A549 (cell line): Measurements from ENCODE around the gene FAM171A1. TPM values are rescaled to one million over a fixed set of nuclear protein-coding genes. Genes with fewer than 3 reads are reported as not detected.

Experiments used
- ATAC-seq, 2 experiments: fragments of 200-7000 bp in 1 of 2; fragments of >200 bp in 1 of 2; cut with Nextera tagmentation in 1 of 2; cut with Tn5 transposase in 1 of 2; 3 replicates each; pipeline versions ENCODE4 v1.8.0 to v1.9.1; 2018 to 2020; ENCODE audit warnings: mild to moderate bottlenecking in 1 of 2, moderate library complexity in 1 of 2
- CTCF ChIA-PET: fragments of 300-600 bp; sonication (Branson Sonifier 250); formaldehyde crosslinking; extraction: SDS; loops from one replicate; lab custom pipeline; 2021; ENCODE audit warnings: antibody characterized with exemption, inconsistent platforms; lab: Yijun Ruan, JAX
- POLR2A ChIA-PET: fragments of 350-600 bp; formaldehyde crosslinking; extraction: SDS; loops from one replicate; lab custom pipeline; 2021; ENCODE audit warnings: antibody characterized with exemption, inconsistent platforms; lab: Yijun Ruan, JAX
- DNase-seq, 2 experiments: peaks; one replicate each; pipeline versions ENCODE4 v3.0.0 to v3.0.0-alpha.2; 2011 to 2016; ENCODE audit warnings: low read depth in 1 of 2, low spot score in 1 of 2
- FAIRE-seq: peaks from 2 replicates; lab custom pipeline; 2011; peaks lifted over from hg19 to GRCh38; lab: Jason Lieb, UNC
- H3K27ac ChIP-seq, 2 experiments: fragments of >200 bp; sonication (Bioruptor Twin); formaldehyde crosslinking; 3 replicates each; pipeline ENCODE4 v1.5.1; 2016 to 2017
- H3K4me1 ChIP-seq: fragments of >200 bp; sonication (Bioruptor Twin); formaldehyde crosslinking; 3 replicates; pipeline ENCODE4 v1.6.1; 2016
- H3K4me2 ChIP-seq: fragments of >200 bp; sonication (Bioruptor Twin); formaldehyde crosslinking; 3 replicates; pipeline ENCODE4 v1.6.1; 2016
- H3K4me3 ChIP-seq: fragments of >200 bp; sonication (Bioruptor Twin); formaldehyde crosslinking; 3 replicates; pipeline ENCODE4 v1.5.1; 2016
- H3K9me3 ChIP-seq: fragments of >200 bp; sonication (Bioruptor Twin); formaldehyde crosslinking; 3 replicates; pipeline ENCODE4 v1.6.1; 2016
- BHLHE40 ChIP-seq: IDR thresholded peaks from 2 replicates; pipeline ENCODE4 v1.6.1; 2012; ENCODE audit warnings: low read depth, low read length, inconsistent platforms
- CBX2 ChIP-seq: fragments of 200-600 bp; sonication (generic); IDR thresholded peaks from 2 replicates; pipeline ENCODE4 v1.6.1; 2016; ENCODE audit warnings: low read depth, mild to moderate bottlenecking, borderline replicate concordance
- CBX8 ChIP-seq: fragments of 200-600 bp; sonication (generic); IDR thresholded peaks from 2 replicates; pipeline ENCODE4 v1.6.1; 2016
- CHD2 ChIP-seq: fragments of 150-350 bp; IDR thresholded peaks from 2 replicates; pipeline ENCODE4 v1.6.1; 2014; ENCODE audit warnings: low read length; ENCODE audit not compliant: partially characterized antibody
- EHF ChIP-seq: fragments of 250-450 bp; sonication (Bioruptor Pico); IDR thresholded peaks from 2 replicates; pipeline ENCODE4 v1.5.0; 2020; ENCODE audit warnings: mild to moderate bottlenecking
- EHMT2 ChIP-seq: fragments of 200-600 bp; sonication (generic); IDR thresholded peaks from 2 replicates; pipeline ENCODE4 v1.6.1; 2016; ENCODE audit warnings: antibody characterized with exemption, low read depth, mild to moderate bottlenecking, moderate library complexity
- FOSB ChIP-seq: fragments of 250-450 bp; sonication (Bioruptor Pico); IDR thresholded peaks from 2 replicates; pipeline ENCODE4 v1.5.0; 2020; ENCODE audit warnings: mild to moderate bottlenecking, moderate library complexity
- HDAC2 ChIP-seq: fragments of 200-600 bp; sonication (generic); IDR thresholded peaks from 2 replicates; pipeline ENCODE4 v1.6.1; 2016
- HOXA7 ChIP-seq: fragments of 250-450 bp; sonication (Bioruptor Pico); IDR thresholded peaks from 2 replicates; pipeline ENCODE4 v1.5.0; 2020; ENCODE audit warnings: mild to moderate bottlenecking, moderate library complexity
- JUN ChIP-seq, 2 experiments: fragments of >200 bp; sonication (Bioruptor Twin); formaldehyde crosslinking; IDR thresholded peaks; 2 replicates in 1 of 2; 3 replicates in 1 of 2; pipeline ENCODE4 v1.6.1; 2016 to 2017
- JUNB ChIP-seq: fragments of >200 bp; sonication (Bioruptor Twin); formaldehyde crosslinking; IDR thresholded peaks from 2 replicates; pipeline ENCODE4 v1.6.1; 2016
- MYC ChIP-seq: IDR thresholded peaks from 2 replicates; pipeline ENCODE4 v1.6.1; 2012; ENCODE audit warnings: mild to moderate bottlenecking, inconsistent platforms, low read length, improper control_type of control experiment, borderline replicate concordance
- NR3C1 ChIP-seq: fragments of >200 bp; sonication (Bioruptor Twin); formaldehyde crosslinking; IDR thresholded peaks from 3 replicates; pipeline ENCODE4 v1.6.1; 2017
- PHF8 ChIP-seq: fragments of 200-600 bp; sonication (generic); IDR thresholded peaks from 2 replicates; pipeline ENCODE4 v1.6.1; 2016; ENCODE audit warnings: low read depth, mild to moderate bottlenecking, antibody characterized with exemption, moderate library complexity, borderline replicate concordance
- RAD21 ChIP-seq, 2 experiments: fragments of >200 bp in 1 of 2; sonication (Bioruptor Twin) in 1 of 2; formaldehyde crosslinking in 1 of 2; IDR thresholded peaks in 1 of 2; conservative IDR thresholded peaks in 1 of 2; 2 replicates in 1 of 2; 3 replicates in 1 of 2; pipeline ENCODE4 v1.6.1; 2012 to 2018; ENCODE audit warnings: inconsistent platforms in 1 of 2
- RARB ChIP-seq: fragments of 250-450 bp; sonication (Bioruptor Pico); IDR thresholded peaks from 2 replicates; pipeline ENCODE4 v1.8.0; 2021; ENCODE audit warnings: mild to moderate bottlenecking, moderate library complexity
- RCOR1 ChIP-seq: fragments of 150-350 bp; IDR thresholded peaks from 2 replicates; pipeline ENCODE4 v1.6.1; 2014; ENCODE audit warnings: antibody characterized with exemption, low read length, low read depth
- SMC3 ChIP-seq: fragments of >200 bp; sonication (Bioruptor Twin); formaldehyde crosslinking; IDR thresholded peaks from 3 replicates; pipeline ENCODE4 v1.6.1; 2018; ENCODE audit warnings: inconsistent platforms
- SREBF2 ChIP-seq: fragments of 450-650 bp; IDR thresholded peaks from 2 replicates; pipeline ENCODE4 v1.6.1; 2014; ENCODE audit warnings: mild to moderate bottlenecking, moderate library complexity
- TP53 ChIP-seq: fragments of 250-450 bp; sonication (Bioruptor Pico); IDR thresholded peaks from 2 replicates; pipeline ENCODE4 v1.5.0; 2021; ENCODE audit warnings: mild to moderate bottlenecking, moderate library complexity
- ZC3H11A ChIP-seq: fragments of 450-650 bp; IDR thresholded peaks from 2 replicates; pipeline ENCODE4 v1.6.1; 2014; ENCODE audit warnings: antibody characterized with exemption, mild to moderate bottlenecking
- ZNF302 ChIP-seq: fragments of 250-450 bp; sonication (Bioruptor Pico); IDR thresholded peaks from 2 replicates; pipeline ENCODE4 v1.9.0; 2021; ENCODE audit warnings: inconsistent platforms, mild to moderate bottlenecking, moderate library complexity
- WGBS: methylation state at CpG from one replicate; pipeline ENCODE4 v1.1.6; 2017; ENCODE audit errors: missing lambda C conversion rate; 5-methylcytosine and 5-hydroxymethylcytosine counted together
- polyA plus RNA-seq, 4 experiments: library from polyadenylated mRNA; depleted of rRNA in 3 of 4; stranded (reverse); fragments of >200 nt; fragmentation: RNase III in 1 of 4; extraction: RNeasy Plus Mini Kit Qiagen cat#74134 plus additional on column Dnase treatment in 1 of 4; gene quantifications; 2 replicates in 3 of 4; 3 replicates in 1 of 4; pipeline ENCODE4 v1.2.3, GENCODE V29; 2011 to 2017
- TF ChIP-seq, protein P1 (sequence below): IDR thresholded peaks from 2 replicates; pipeline ENCODE4 v1.6.1; 2012
- TF ChIP-seq, protein P2 (sequence below): fragments of 450-650 bp; IDR thresholded peaks from 2 replicates; pipeline ENCODE4 v1.6.1; 2014; ENCODE audit warnings: antibody characterized with exemption
- TF ChIP-seq, protein P3 (sequence below): IDR thresholded peaks from 2 replicates; pipeline ENCODE4 v1.6.1; 2012
- TF ChIP-seq, protein P4 (sequence below): fragments of 150-350 bp; IDR thresholded peaks from 2 replicates; pipeline ENCODE4 v1.6.1; 2014; ENCODE audit warnings: low read depth, mild to moderate bottlenecking, low read length
- TF ChIP-seq, protein P5 (sequence below): fragments of >200 bp; sonication (Bioruptor Twin); formaldehyde crosslinking; IDR thresholded peaks from 3 replicates; pipeline ENCODE4 v1.6.1; 2016
- TF ChIP-seq, protein P6 (sequence below): IDR thresholded peaks from 2 replicates; pipeline ENCODE4 v1.6.1; 2012; ENCODE audit warnings: low read depth, borderline replicate concordance

The FAM171A1 gene
- polyA plus RNA-seq, 2 of the 4 experiments (the other 2 are of a cell fraction): 13.8 to 15.2 TPM

DNA sequence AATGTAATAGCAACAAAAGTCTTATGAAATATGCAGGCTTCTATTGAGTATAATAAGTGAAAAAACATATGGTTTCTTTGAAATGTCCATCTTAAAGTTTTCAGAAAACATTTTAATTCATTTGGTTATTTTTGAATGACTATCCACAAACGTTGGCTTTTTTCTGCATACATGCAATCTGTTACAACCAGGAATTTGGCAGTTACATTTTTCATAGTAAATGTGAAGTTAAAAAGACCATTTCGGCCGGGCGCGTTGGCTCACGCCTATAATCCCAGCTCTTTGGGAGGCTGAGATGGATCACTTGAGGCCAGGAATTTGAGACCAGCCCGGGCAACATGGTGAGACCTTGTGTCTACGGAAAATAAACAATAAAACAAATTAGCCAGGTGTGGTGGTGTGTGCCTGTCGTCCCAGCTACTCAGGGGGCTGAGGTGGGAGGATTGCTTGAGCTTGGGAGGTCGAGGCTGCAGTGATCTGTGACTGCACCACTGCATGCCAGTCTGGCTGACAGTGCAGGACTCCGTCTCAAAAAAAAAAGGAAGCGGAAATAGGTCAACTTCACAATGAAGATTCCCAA lies 128.7 kb downstream of the FAM171A1 start:
- no peak overlapping the region for H3K27ac ChIP-seq
- ATAC-seq (no peak), DNase-seq (no peak), FAIRE-seq (no peak)
- TF ChIP-seq CHD2 (no peak), CBX2 (no peak), SMC3 (no peak), PHF8 (no peak), CBX8 (no peak), HDAC2 (no peak), HOXA7 (no peak), RCOR1 (no peak), RAD21 (conservative IDR thresholded peaks at IDR 0.05 in 1 of 2, IDR thresholded peaks at IDR 0.05 in 1 of 2) (no peak), BHLHE40 (no peak), JUNB (no peak), JUN (IDR thresholded peaks at IDR 0.05) (no peak), RARB (CRISPR knock-in tag) (no peak), ZNF302 (CRISPR knock-in tag) (no peak)
- TF ChIP-seq, protein P1, sequence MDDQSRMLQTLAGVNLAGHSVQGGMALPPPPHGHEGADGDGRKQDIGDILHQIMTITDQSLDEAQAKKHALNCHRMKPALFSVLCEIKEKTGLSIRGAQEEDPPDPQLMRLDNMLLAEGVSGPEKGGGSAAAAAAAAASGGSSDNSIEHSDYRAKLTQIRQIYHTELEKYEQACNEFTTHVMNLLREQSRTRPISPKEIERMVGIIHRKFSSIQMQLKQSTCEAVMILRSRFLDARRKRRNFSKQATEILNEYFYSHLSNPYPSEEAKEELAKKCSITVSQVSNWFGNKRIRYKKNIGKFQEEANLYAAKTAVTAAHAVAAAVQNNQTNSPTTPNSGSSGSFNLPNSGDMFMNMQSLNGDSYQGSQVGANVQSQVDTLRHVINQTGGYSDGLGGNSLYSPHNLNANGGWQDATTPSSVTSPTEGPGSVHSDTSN: no peak
- TF ChIP-seq, protein P2, sequence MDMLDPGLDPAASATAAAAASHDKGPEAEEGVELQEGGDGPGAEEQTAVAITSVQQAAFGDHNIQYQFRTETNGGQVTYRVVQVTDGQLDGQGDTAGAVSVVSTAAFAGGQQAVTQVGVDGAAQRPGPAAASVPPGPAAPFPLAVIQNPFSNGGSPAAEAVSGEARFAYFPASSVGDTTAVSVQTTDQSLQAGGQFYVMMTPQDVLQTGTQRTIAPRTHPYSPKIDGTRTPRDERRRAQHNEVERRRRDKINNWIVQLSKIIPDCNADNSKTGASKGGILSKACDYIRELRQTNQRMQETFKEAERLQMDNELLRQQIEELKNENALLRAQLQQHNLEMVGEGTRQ: no peak
- TF ChIP-seq, protein P3, sequence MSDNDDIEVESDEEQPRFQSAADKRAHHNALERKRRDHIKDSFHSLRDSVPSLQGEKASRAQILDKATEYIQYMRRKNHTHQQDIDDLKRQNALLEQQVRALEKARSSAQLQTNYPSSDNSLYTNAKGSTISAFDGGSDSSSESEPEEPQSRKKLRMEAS: no peak
- TF ChIP-seq, protein P4, sequence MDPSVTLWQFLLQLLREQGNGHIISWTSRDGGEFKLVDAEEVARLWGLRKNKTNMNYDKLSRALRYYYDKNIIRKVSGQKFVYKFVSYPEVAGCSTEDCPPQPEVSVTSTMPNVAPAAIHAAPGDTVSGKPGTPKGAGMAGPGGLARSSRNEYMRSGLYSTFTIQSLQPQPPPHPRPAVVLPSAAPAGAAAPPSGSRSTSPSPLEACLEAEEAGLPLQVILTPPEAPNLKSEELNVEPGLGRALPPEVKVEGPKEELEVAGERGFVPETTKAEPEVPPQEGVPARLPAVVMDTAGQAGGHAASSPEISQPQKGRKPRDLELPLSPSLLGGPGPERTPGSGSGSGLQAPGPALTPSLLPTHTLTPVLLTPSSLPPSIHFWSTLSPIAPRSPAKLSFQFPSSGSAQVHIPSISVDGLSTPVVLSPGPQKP: no peak
- TF ChIP-seq, protein P5, sequence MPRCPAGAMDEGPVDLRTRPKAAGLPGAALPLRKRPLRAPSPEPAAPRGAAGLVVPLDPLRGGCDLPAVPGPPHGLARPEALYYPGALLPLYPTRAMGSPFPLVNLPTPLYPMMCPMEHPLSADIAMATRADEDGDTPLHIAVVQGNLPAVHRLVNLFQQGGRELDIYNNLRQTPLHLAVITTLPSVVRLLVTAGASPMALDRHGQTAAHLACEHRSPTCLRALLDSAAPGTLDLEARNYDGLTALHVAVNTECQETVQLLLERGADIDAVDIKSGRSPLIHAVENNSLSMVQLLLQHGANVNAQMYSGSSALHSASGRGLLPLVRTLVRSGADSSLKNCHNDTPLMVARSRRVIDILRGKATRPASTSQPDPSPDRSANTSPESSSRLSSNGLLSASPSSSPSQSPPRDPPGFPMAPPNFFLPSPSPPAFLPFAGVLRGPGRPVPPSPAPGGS: no peak
- TF ChIP-seq, protein P6, sequence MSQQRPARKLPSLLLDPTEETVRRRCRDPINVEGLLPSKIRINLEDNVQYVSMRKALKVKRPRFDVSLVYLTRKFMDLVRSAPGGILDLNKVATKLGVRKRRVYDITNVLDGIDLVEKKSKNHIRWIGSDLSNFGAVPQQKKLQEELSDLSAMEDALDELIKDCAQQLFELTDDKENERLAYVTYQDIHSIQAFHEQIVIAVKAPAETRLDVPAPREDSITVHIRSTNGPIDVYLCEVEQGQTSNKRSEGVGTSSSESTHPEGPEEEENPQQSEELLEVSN: no peak
- no peak overlapping the region for H3K4me2 ChIP-seq
- H3K9me3 ChIP-seq: no peaks in the 10 kb centered on the region
- H3K4me3 ChIP-seq: no peak overlapping the region
- POLR2A ChIA-PET: no interaction called here
- 81% methylated on average over 12 of the region's 12 CpGs for WGBS
- H3K4me1 ChIP-seq: no peaks in the 10 kb centered on the region
- CTCF ChIA-PET: interaction anchor here (1.6 kb wide), 1 partner anchor 19 kb away, joined by 3 read pairs; no protein-coding TSS in a partner anchor

DNA sequence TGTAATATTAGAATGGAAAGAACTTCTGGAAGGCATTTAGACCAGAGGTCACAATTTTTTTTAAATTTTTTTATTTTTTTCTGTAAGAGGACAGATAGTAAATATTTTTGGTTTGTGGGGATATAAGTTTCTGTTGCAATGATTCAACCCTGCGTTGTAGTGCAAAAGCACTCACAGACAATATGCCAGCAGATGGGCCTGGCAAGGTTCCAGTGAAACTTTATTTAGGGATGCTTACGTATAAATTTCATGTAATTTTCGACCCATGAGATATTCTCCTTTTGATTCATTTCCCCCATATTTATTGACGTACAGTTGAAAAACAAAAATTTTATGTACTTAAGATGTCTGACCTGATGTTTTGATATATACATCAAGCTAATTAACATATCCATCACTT lies 129.8 kb downstream of the FAM171A1 start:
- Histone ChIP-seq H3K27ac (no peak overlapping the region), H3K4me2 (no peak overlapping the region), H3K4me1 (no peaks in the 10 kb centered on the region), H3K4me3 (no peak overlapping the region), H3K9me3 (no peaks in the 10 kb centered on the region)
- ATAC-seq: no peak
- no peak for DNase-seq
- FAIRE-seq: no peak
- 83% methylated on average over 4 of the region's 4 CpGs for WGBS
- ChIA-PET CTCF (interaction anchor here (1.6 kb wide), 1 partner anchor 18 kb away, joined by 3 read pairs; no protein-coding TSS in a partner anchor), POLR2A (no interaction called here)
- TF ChIP-seq ZNF302 (CRISPR knock-in tag): no peak
- no peak for TF ChIP-seq RAD21 (conservative IDR thresholded peaks at IDR 0.05 in 1 of 2, IDR thresholded peaks at IDR 0.05 in 1 of 2)
- TF ChIP-seq, protein P4: no peak
- TF ChIP-seq EHF (CRISPR knock-in tag): no peak
- no peak for TF ChIP-seq SREBF2
- no peak for TF ChIP-seq ZC3H11A
- no peak for TF ChIP-seq MYC
- TF ChIP-seq, protein P2: no peak
- no peak for TF ChIP-seq FOSB (CRISPR knock-in tag)
- no peak for TF ChIP-seq NR3C1
- TF ChIP-seq EHMT2: no peak
- TF ChIP-seq TP53 (CRISPR knock-in tag): no peak
